Activated CD4-positive, alpha-beta T cell treated with anti-CD3 and anti-CD28 coated beads, Interleukin-2, Interleukin-6, amounts not matched to agents 100 ng/mL and 50 ng/mL, durations not matched to agents 16 hours and 8 hours (primary cell): ENCODE measurements around the gene MRPS18B.
"Not testable (repeated sequence)": the region's sequence is repeated elsewhere in the genome, so short reads cannot be mapped to it uniquely, and the experiment has no call there.

Source experiments
- DNase-seq: peaks from one replicate; pipeline ENCODE4 v3.0.0-alpha.2; 2020

The MRPS18B gene

GRCh38 chr6:30645989-30646388 lies 28.3 kb downstream of the MRPS18B start:
- DNase-seq: no peak

DNA sequence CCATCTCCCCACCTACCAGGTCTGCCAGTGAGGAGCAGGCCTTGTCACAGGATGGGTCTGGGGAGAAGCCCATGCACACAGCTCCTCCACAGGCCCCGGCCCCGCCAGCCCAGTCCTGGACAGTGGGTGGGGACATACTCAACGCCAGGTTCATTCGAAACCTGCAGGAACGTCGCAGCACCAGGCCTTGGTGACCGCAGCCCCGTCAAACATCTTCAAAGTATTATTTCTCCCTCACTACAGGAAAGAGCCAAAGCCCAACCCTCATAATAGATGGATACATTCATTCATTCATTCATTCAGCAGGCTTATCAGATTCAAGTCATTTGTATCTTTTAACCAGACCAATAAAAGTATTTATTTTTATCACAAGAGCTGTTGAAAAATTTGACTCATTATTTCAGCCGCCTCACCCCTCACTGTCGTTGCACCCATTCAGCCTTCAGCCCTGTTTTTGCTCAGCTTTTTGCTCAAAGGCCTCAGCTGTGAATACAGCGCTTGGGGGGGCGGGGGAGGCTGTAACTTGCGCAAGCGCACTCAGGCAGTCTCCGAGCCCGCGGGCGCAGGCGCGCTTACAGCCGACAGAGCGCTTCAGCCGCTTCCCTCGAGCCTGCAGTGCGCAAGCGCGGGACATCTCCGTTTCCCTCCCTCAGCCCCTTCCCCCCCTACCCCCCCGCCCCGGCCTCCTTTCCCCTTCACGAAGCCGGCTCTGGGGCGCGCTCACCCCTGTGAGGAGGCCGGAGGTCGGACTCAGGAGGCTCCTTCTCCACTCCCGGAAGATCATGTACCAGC lies 29.0 kb downstream of the MRPS18B start, which contains the start of gene C6orf136:
Gene C6orf136, plus strand, starts transcription at position 684 of the 792 bp plus-strand sequence. Its CDS starts 99 bp downstream, at position 783.
- peak; percentile 95 for DNase-seq

GRCh38 chr6:30647242-30648116 lies 29.8 kb downstream of the MRPS18B start:
- DNase-seq: peak; percentile 84

GRCh38 chr6:30651143-30651542 lies 33.5 kb downstream of the MRPS18B start:
- DNase-seq: no peak

DNA sequence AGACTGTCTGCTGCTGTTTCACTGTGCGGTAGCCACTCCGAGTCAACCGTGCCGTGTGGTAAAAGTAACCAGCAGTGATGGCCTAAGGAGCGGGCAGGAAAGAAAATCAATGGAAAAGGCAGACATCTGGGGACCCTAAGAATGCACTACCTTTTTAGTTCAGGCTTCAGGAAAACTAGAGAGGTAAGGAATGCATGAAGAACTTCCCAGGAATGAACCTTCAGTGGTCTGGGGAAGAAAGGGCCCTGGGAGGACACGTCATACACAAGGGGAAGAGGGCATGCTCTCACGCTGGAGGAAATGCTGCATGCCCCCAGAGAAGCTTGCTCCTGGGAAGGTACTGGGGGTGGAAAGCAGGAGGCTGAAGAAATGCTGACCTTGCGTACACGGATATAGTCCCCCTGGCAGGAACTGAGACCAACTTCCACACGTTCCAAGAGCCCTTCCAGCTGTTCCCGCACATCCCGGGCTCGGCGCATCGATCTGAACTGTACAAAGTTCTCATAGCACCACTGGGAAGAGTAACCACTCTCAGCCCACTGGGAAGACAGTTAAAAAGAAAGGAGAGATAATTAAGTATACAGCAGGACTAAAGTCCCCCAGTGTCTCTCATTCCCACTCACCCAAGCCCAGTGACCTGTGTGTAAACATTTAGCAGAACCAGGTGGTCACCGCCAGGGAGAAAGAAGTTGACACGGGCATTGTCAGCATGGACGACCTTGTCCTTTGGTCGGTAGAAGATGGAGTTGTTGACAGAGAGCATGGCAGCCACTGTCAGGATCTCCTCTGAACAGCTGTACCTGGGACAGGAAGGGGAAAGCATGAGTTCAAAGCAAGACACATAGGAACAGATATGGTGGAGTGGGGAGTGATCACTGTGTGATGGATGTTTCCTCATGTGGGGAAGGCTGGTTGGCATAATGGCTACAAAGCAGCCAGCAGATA lies 37.4 kb downstream of the MRPS18B start:
- DNase-seq: no peak

DNA sequence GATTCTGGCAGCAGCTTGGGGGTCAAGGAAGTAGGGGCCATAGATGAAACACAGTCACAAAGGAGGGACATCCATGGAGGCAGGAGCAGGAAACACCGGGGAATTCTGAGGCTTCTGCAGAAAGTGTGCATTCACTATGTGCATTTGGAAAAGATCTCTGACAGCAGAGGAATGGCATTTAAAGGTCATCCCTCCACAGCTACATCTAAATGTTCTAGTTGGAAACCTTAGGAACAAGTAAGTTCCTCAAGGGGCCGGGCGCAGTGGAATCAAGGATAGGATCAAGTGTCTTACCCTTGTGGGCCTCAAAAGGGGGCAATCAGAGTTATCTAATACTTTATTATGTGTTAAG lies 38.1 kb downstream of the MRPS18B start:
- DNase-seq: no peak

- DNase-seq: no peak
These were observed 38.9 kb downstream of the MRPS18B start for GRCh38 chr6:30656513-30656912.

- DNase-seq: no peak
These were observed 39.8 kb downstream of the MRPS18B start for GRCh38 chr6:30657454-30657853.

GRCh38 chr6:30657922-30658321 lies 40.3 kb downstream of the MRPS18B start:
- not testable (repeated sequence) for DNase-seq

GRCh38 chr6:30664994-30665767 lies 47.5 kb downstream of the MRPS18B start:
- no peak for DNase-seq

DNA sequence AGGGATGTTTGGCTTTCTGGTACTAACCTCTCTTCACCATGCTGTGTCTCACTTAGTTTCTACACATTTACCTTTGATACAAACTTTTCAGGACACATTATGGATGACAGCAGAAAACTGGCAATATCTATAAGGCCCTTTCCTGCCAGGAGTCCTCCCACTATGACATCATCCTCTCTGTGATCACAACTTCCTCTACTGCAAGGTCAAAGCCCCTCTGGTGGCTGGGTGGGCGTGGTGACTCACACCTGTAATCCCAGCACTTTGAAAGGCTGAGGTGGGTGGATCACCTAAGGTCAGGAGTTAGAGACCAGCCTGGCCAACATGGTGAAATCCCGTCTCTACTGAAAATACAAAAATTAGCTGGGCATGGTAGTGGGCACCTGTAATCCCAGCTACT lies 48.7 kb downstream of the MRPS18B start:
- not testable (repeated sequence) for DNase-seq

DNA sequence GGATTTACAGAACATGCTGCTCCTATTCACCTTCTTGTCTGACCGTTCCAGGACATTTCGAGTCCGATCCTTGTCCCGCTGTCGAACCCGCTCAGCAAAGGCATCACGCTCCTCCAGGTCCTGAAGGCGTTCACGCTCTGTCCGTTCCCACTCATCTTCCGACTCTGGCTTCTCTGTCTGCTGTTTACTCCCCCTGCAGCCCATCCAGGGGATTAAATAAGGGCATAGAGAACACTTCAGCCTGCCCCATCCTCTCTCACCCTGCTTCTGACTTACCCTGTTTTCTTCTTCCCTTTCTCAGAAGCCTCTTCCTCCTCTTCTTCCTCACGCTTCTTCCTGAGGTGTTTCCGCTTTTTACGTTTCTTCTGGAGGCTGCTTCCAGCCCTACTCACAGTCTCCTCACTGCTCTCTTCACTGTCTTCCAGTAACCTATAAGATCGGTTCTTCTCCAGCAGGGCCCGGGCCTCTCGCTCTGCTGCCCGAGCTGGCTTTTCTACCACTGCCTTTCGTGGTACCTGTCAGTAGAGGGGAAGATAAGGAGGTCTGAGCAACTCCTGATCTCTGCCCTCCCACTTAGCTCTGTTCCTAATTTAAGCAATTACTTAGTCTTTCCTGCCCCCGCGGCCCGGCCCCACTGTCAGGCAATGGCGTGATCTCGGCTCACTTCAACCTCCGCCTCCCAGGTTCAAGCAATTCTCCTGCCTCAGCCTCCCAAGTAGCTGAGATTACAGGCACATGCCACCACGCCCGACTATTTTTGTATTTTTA lies 53.3 kb downstream of the MRPS18B start:
- DNase-seq: no peak

GRCh38 chr6:30672445-30673253 lies 55.0 kb downstream of the MRPS18B start, which contains the start of gene DHX16:
Gene DHX16, minus strand, starts transcription at chr6:30673006. Its CDS starts 165 bp downstream, at chr6:30672841.
- peak; percentile 97 for DNase-seq
